GM12891 (cell line): Measurements from ENCODE around the gene KLK14.

ENCODE experiments used
- DNase-seq: peaks from one replicate; pipeline ENCODE4 v3.0.0; 2011; ENCODE audit warnings: low spot score; ENCODE audit not compliant: insufficient read length
- FAIRE-seq: peaks from 2 replicates; lab custom pipeline; 2011; peaks lifted over from hg19 to GRCh38; lab: Jason Lieb, UNC
- PAX5 ChIP-seq: IDR thresholded peaks from 2 replicates; pipeline ENCODE4 v1.6.1; 2011; ENCODE audit warnings: low read length, moderate library complexity, mild to moderate bottlenecking; ENCODE audit not compliant: insufficient read depth, severe bottlenecking
- POLR2A ChIP-seq: IDR thresholded peaks from 2 replicates; pipeline ENCODE4 v1.6.1; 2011; ENCODE audit warnings: low read depth, low read length, control low read depth
- POLR2AphosphoS5 ChIP-seq: IDR thresholded peaks from 2 replicates; pipeline ENCODE4 v1.6.1; 2011; ENCODE audit warnings: low read depth, low read length, control low read depth
- POU2F2 ChIP-seq: IDR thresholded peaks from 2 replicates; pipeline ENCODE4 v1.6.1; 2011; ENCODE audit warnings: low read depth, mild to moderate bottlenecking, control low read depth, low read length, moderate library complexity
- SPI1 ChIP-seq: IDR thresholded peaks from 2 replicates; pipeline ENCODE4 v1.6.1; 2011; ENCODE audit warnings: low read depth, low read length, control low read depth
- TAF1 ChIP-seq: IDR thresholded peaks from 2 replicates; pipeline ENCODE4 v1.6.1; 2011; ENCODE audit warnings: low read depth, low read length, control low read depth

The KLK14 gene

GRCh38 chr19:51123381-51123800 lies 40.7 kb upstream of the KLK14 start:
- DNase-seq (no peak), FAIRE-seq (no peak)
- TF ChIP-seq TAF1 (no peak), SPI1 (peak; percentile 47; the same call in 1 of the 2 replicates)

GRCh38 chr19:51122112-51122981 lies 39.7 kb upstream of the KLK14 start:
- TF ChIP-seq PAX5 = no peak
- TF ChIP-seq POU2F2 = no peak
- TF ChIP-seq TAF1 = no peak
- TF ChIP-seq POLR2AphosphoS5 = no peak
- TF ChIP-seq POLR2A = no peak
- TF ChIP-seq SPI1 = no peak
- FAIRE-seq (no peak), DNase-seq (no peak)

- FAIRE-seq (no peak), DNase-seq (no peak)
- TF ChIP-seq PAX5 (no peak), TAF1 (no peak), POLR2AphosphoS5 (no peak), POLR2A (no peak)
Observed at GRCh38 chr19:51121257-51121656, 38.6 kb upstream of the KLK14 start.

- TF ChIP-seq POLR2A (no peak), SPI1 (no peak), POU2F2 (no peak), PAX5 (no peak), TAF1 (no peak), POLR2AphosphoS5 (no peak)
- no peak for FAIRE-seq
Observed at GRCh38 chr19:51120160-51120559, 37.5 kb upstream of the KLK14 start.

GRCh38 chr19:51119611-51120010 lies 36.9 kb upstream of the KLK14 start:
- no peak for TF ChIP-seq POLR2A
- TF ChIP-seq POU2F2 = no peak
- no peak for TF ChIP-seq POLR2AphosphoS5
- no peak for TF ChIP-seq TAF1
- TF ChIP-seq SPI1 = no peak
- no peak for TF ChIP-seq PAX5
- FAIRE-seq (no peak), DNase-seq (no peak)

More at GRCh38 chr19:51120160-51120559, 37.5 kb upstream of the KLK14 start:
- DNase-seq = no peak

GRCh38 chr19:51119101-51119500 lies 36.4 kb upstream of the KLK14 start:
- DNase-seq (no peak), FAIRE-seq (no peak)
- TF ChIP-seq TAF1 = no peak
- no peak for TF ChIP-seq POLR2AphosphoS5
- no peak for TF ChIP-seq PAX5
- no peak for TF ChIP-seq POLR2A
- no peak for TF ChIP-seq SPI1
- no peak for TF ChIP-seq POU2F2

- TF ChIP-seq PAX5 (no peak), POLR2AphosphoS5 (no peak), POU2F2 (no peak), TAF1 (no peak), SPI1 (no peak), POLR2A (no peak)
- DNase-seq (no peak), FAIRE-seq (no peak)
Observed at GRCh38 chr19:51116736-51117286, 34.1 kb upstream of the KLK14 start.

- FAIRE-seq = no peak
- no peak for DNase-seq
- TF ChIP-seq POLR2A = no peak
- no peak for TF ChIP-seq POU2F2
- TF ChIP-seq SPI1 = no peak
- no peak for TF ChIP-seq POLR2AphosphoS5
- no peak for TF ChIP-seq TAF1
- TF ChIP-seq PAX5 = no peak
Observed at GRCh38 chr19:51114087-51114729, 31.5 kb upstream of the KLK14 start.

GRCh38 chr19:51111606-51112005 lies 28.9 kb upstream of the KLK14 start:
- FAIRE-seq (no peak), DNase-seq (no peak)
- TF ChIP-seq TAF1 = no peak
- no peak for TF ChIP-seq POLR2AphosphoS5
- TF ChIP-seq POLR2A = no peak
- TF ChIP-seq POU2F2 = no peak
- TF ChIP-seq PAX5 = no peak
- no peak for TF ChIP-seq SPI1

- no peak for TF ChIP-seq PAX5
- TF ChIP-seq SPI1 = no peak
- TF ChIP-seq POU2F2 = no peak
- no peak for TF ChIP-seq POLR2AphosphoS5
- FAIRE-seq = no peak
- no peak for DNase-seq
Observed at GRCh38 chr19:51110666-51110971, 27.9 kb upstream of the KLK14 start.

GRCh38 chr19:51108805-51109146 lies 26.1 kb upstream of the KLK14 start:
- FAIRE-seq (no peak), DNase-seq (no peak)
- TF ChIP-seq POLR2AphosphoS5 (no peak), TAF1 (no peak)
